K562 treated with DMSO at 1 percent for 4 hours (cell line): ENCODE results near the gene GNA15. TPM values are rescaled to one million over a fixed set of nuclear protein-coding genes. Genes with fewer than 3 reads are reported as not detected.

ENCODE experiments used
- total RNA-seq: library from RNA; unstranded; fragments of 300-600 nt; gene quantifications from 2 replicates; pipeline ENCODE4 v1.2.3, GENCODE V29; 2022; ENCODE audit not compliant: insufficient read depth

Gene GNA15
- total RNA-seq = not detected in 2 replicates

GRCh38 chr19:3135961-3136683 is at the start of gene GNA15:
TSS of gene GNA15 (plus strand) at chr19:3136033. CDS start at chr19:3136451, 418 bp downstream.

GRCh38 chr19:3178377-3178972 is 42.6 kb downstream of the GNA15 start, which contains the start of gene S1PR4:
TSS of gene S1PR4 (plus strand) at chr19:3178769. CDS start at chr19:3178793, 24 bp downstream.

GRCh38 chr19:3185461-3186159 is 49.8 kb downstream of the GNA15 start, which contains the start of gene NCLN:
TSS of gene NCLN (plus strand) at chr19:3185930. CDS start at chr19:3186031, 101 bp downstream.

Other genes starting within 250 kb of the GNA15 start
- gene ZNF57, start 235.1 kb upstream of the GNA15 start, total RNA-seq = 3.2 and 4.1 TPM in 2 replicates
- gene ZNF77, start 191.1 kb upstream of the GNA15 start, total RNA-seq = 2.2 and 5.2 TPM in 2 replicates
- 2.9 and 8.3 TPM in 2 replicates for gene TLE6, start 158.5 kb upstream of the GNA15 start, total RNA-seq
- 82.1 and 92.1 TPM in 2 replicates for gene TLE2, start 106.8 kb upstream of the GNA15 start, total RNA-seq
- gene TLE5, start 73.5 kb upstream of the GNA15 start, total RNA-seq = 394 and 395 TPM in 2 replicates
- gene GNA11, start 41.7 kb upstream of the GNA15 start, total RNA-seq = 24.6 and 28.8 TPM in 2 replicates
- gene S1PR4, start 42.7 kb downstream of the GNA15 start, total RNA-seq = not detected in 2 replicates
- gene NCLN, start 49.9 kb downstream of the GNA15 start, total RNA-seq = 54.1 and 63.5 TPM in 2 replicates
- not detected in 2 replicates for gene CELF5, start 88.6 kb downstream of the GNA15 start, total RNA-seq
- 17.6 and 29.3 TPM in 2 replicates for gene NFIC, start 230.6 kb downstream of the GNA15 start, total RNA-seq